ENCODE data around the gene CLK2.

DNA sequence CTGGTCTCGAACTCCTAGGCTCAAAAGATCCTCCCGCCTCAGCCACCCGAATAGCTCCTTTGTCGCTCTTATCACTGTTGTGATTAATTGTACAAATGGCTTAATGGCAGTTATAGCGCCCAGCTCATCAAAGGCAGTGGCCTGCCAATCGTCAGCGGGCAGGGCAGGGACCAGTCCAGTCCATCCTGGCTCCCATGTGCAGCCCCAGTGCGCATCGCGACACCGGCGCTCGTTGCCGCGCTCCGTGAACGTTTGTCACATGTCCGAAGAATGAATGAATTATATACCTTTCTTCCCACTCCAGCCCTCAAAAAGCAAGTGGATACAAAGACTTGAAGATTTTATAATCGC is 46.4 kb downstream of the CLK2 start:
- TF ChIP-seq, protein P1, sequence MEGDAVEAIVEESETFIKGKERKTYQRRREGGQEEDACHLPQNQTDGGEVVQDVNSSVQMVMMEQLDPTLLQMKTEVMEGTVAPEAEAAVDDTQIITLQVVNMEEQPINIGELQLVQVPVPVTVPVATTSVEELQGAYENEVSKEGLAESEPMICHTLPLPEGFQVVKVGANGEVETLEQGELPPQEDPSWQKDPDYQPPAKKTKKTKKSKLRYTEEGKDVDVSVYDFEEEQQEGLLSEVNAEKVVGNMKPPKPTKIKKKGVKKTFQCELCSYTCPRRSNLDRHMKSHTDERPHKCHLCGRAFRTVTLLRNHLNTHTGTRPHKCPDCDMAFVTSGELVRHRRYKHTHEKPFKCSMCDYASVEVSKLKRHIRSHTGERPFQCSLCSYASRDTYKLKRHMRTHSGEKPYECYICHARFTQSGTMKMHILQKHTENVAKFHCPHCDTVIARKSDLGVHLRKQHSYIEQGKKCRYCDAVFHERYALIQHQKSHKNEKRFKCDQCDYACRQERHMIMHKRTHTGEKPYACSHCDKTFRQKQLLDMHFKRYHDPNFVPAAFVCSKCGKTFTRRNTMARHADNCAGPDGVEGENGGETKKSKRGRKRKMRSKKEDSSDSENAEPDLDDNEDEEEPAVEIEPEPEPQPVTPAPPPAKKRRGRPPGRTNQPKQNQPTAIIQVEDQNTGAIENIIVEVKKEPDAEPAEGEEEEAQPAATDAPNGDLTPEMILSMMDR (conservative IDR thresholded peaks at IDR 0.05): peak; percentile 62
- no peak for TF ChIP-seq EZH2 (IDR thresholded peaks at IDR 0.05; ENCODE audit: low read depth)
